HG02943 (cell line): Measurements from ENCODE around the gene SLC15A2.
"Not testable (repeated sequence)": the region's sequence is repeated elsewhere in the genome, so short reads cannot be mapped to it uniquely, and the experiment has no call there.

ENCODE experiments used
- ATAC-seq: cut with Tn5 transposase; IDR thresholded peaks from one replicate; pipeline ENCODE4 v1.9.1; 2021; ENCODE audit warnings: mild to moderate bottlenecking, low read depth, moderate library complexity; ENCODE audit not compliant: unreplicated experiment

Gene SLC15A2

DNA sequence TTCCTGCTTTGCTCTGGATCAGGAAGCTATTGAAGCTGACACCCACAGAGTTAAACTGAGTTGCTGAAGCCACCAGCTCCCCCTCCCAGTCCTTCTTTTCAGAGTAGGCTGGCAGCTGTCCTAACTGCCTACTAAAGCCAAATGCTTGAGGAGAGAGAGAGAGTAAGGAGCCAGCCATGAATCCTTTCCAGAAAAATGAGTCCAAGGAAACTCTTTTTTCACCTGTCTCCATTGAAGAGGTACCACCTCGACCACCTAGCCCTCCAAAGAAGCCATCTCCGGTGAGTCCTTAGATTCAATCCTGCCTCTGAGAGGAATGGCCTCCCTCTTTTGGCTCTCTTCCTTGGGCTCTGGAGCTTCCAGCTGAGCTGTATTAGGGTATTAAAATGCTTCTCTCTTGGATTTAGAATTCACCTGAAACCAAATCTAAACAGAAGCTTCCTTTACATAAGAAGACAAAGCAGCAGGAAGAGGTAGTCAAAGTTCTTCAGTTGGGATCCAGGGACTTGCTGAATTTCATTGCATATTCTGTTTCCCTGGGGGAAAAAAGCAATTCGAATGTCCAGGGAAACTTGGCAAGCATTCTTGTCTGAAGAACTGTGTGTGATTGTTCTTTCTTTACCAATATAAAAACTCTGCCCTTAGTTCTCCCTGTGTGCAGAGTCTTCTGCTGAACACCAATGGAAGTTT lies at the start of gene SLC15A2:
Gene SLC15A2, plus strand, starts transcription at position 101 of the 690 bp plus-strand sequence. Its CDS starts 76 bp downstream, at position 177.
- ATAC-seq = no peak

- ATAC-seq = no peak
Measured at GRCh38 chr3:121844892-121845291, 49.3 kb upstream of the SLC15A2 start.

GRCh38 chr3:121852256-121852655 lies 41.9 kb upstream of the SLC15A2 start:
- no peak for ATAC-seq

DNA sequence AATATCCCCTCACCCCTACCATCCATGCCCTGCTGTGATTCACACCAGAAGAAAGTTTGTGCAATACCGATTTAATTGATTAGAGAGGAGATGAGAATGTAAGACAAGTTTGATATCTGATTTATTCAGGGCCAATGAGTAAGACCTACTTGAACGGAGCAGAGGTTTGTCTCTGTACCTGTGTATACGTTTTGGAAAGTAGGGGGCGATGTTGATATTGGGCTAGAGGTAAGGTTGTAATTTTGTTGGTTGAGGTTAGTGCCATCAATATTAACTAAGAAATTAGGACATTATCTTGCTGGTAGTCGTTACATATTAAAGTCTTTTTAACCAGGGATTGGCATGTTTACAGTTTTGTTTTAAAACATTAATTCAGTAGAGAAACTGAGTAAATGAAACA lies 38.6 kb upstream of the SLC15A2 start:
- ATAC-seq = no peak

DNA sequence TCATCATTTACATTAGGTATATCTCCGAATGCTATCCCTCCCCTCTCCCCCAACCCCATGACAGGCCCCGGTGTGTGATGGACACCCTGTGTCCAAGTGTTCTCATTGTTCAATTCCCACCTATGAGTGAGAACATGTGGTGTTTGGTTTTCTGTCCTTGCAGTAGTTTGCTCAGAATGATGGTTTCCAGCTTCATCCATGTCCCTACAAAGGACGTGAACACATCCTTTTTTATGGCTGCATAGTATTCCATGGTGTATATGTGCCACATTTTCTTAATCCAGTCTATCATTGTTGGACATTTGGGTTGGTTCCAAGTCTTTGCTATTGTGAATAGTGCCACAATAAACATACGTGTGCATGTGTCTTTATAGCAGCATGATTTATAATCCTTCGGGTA lies 36.4 kb upstream of the SLC15A2 start:
- not testable (repeated sequence) for ATAC-seq

GRCh38 chr3:121863247-121863646 lies 31.0 kb upstream of the SLC15A2 start:
- ATAC-seq = not testable (repeated sequence)

- no peak for ATAC-seq
Measured at GRCh38 chr3:121863801-121864200, 30.4 kb upstream of the SLC15A2 start.

DNA sequence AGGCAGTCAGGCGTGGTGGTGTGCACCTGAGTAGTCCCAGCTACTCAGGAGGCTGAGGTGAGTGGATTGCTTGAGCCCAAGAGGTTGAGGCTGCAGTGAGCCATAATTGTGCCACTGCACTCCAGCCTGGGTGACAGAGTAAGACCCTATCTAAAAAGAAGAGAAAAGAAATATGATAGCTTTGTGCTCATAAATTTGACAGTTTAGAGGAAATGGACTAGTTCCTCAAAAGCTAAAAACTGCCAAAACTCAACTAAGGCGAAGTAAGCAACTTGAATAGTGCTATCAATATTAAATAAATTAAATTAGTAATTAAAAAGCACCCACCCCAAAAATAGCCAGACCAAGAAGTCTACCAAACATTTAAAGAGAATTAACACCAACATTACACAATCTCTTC lies 24.5 kb upstream of the SLC15A2 start:
- no peak for ATAC-seq

DNA sequence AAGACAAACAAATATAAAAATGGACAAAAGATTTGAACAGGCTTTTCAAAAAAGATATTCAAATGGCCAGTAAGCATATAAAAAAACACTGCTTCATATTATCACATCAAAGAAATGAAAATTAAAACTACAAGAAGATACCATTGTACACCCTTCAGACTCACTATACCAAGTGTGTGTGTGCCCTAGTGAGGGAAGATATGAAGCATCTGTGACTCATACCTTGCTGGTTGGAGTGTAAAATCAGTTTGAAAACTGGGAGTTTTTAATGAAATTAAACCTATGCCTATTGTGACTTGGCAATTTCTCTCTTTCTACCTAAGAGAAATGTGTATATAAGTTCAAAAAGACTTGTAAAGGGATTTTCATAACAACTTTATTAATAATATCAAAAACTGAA lies 23.5 kb upstream of the SLC15A2 start:
- ATAC-seq = no peak

GRCh38 chr3:121871430-121871829 lies 22.8 kb upstream of the SLC15A2 start:
- ATAC-seq = no peak

DNA sequence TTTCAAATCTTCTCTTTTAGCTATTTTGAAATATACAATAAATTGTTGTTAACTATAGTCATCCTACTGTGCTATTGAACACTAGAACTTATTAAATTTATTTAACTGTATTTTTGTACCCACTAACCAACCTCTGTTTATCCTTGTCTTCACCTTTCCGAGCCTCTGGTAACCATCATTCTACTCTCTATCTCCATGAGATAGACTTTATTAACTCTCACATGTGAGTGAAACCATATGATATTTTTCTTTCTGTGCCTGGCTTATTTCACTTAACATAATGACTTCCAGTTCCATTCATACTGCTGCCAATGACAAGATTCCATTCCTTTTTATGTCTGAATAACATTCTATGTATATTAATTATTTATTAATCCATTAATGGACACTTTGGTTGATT lies 15.8 kb upstream of the SLC15A2 start:
- no peak for ATAC-seq

GRCh38 chr3:121883507-121883906 lies 10.7 kb upstream of the SLC15A2 start:
- ATAC-seq = no peak

GRCh38 chr3:121885386-121885785 lies 8.8 kb upstream of the SLC15A2 start:
- ATAC-seq = no peak

DNA sequence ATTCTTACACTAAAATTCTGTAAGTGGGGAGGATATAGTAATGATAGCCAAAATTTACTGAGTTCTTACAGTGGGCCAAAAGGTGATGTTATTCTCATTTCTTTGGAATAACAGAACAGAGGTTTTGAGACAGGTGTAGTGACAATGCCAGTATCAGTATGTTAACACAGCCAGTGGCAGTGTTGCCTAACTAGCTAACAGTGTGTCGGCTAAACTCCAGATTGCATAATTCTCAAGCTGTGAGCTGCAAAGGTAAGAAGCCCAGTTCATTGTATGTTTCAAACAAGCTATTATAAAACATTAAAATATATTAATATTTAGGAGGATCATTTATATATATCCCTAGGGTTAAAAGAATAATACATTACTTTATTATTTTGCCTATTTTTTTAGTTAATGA lies 920 bp downstream of the SLC15A2 start:
- ATAC-seq = no peak

GRCh38 chr3:121895736-121896135 lies 1.5 kb downstream of the SLC15A2 start:
- ATAC-seq = no peak

DNA sequence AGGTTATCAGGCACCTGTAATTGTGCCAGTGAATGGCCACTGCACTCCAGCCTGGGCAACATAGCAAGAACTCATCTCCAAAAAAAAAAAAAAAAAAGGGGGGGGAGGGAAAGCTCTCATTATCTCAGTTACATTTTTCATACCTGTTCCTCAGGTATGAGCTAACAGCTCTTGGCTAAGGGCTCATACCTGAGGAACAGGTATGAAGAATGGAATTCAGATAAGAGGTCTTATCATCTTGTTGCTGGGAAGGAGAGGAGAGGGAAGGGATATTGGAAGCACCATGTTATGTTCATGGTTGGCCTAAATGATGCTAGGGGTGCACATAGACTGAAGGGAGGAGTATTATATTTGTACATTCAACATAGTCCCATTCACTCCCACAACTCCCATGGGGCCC lies 2.6 kb downstream of the SLC15A2 start:
- ATAC-seq = no peak

- no peak for ATAC-seq
Measured at GRCh38 chr3:121897296-121897695, 3.1 kb downstream of the SLC15A2 start.

- no peak for ATAC-seq
Measured at GRCh38 chr3:121913305-121913990, 19.2 kb downstream of the SLC15A2 start.

- ATAC-seq = no peak
Measured at GRCh38 chr3:121914081-121914998, 20.1 kb downstream of the SLC15A2 start.

GRCh38 chr3:121916189-121916588 lies 22.0 kb downstream of the SLC15A2 start:
- no peak for ATAC-seq
